Measurements from ENCODE around the gene OSCP1.

- TF ChIP-seq CTCF (conservative IDR thresholded peaks at IDR 0.05 in 1 of 2, IDR thresholded peaks at IDR 0.05 in 1 of 2; ENCODE audit: low read depth in 1 of 2, low read length in 2 of 2) = no peak
- TF ChIP-seq EZH2 (IDR thresholded peaks at IDR 0.05; ENCODE audit: low read length, missing control alignments) = no peak
Measured at GRCh38 chr1:36383240-36383639, 67.0 kb downstream of the OSCP1 start.

Data from fibroblast of lung (primary cell).